Lower lobe of right lung (tissue), 2 donors: ENCODE measurements around the gene HTT. TPM values are rescaled to one million over a fixed set of nuclear protein-coding genes. Genes with fewer than 3 reads are reported as not detected.
A peak's percentile ranks its signal among the peaks of the same experiment; 100 is the strongest.

Experiments used
- ATAC-seq, 2 donors: fragments of 200-7000 bp; cut with Tn5 transposase; one replicate each; pipeline ENCODE4 v1.9.1; 2020 to 2022; ENCODE audit warnings: mild to moderate bottlenecking in 2 of 2, moderate library complexity in 2 of 2
- DNase-seq: peaks from one replicate; pipeline ENCODE4 v3.0.0-alpha.2; 2020
- H3K27ac ChIP-seq: fragments of 200-600 bp; one replicate; pipeline ENCODE4 v1.8.0; 2022
- H3K27me3 ChIP-seq: fragments of 200-600 bp; one replicate; pipeline ENCODE4 v1.8.0; 2022; ENCODE audit warnings: low read depth
- H3K36me3 ChIP-seq: fragments of 200-600 bp; one replicate; pipeline ENCODE4 v1.8.0; 2022; ENCODE audit warnings: mild to moderate bottlenecking
- H3K4me1 ChIP-seq: fragments of 200-600 bp; one replicate; pipeline ENCODE4 v1.8.0; 2022
- H3K4me3 ChIP-seq: fragments of 200-600 bp; one replicate; pipeline ENCODE4 v1.8.0; 2022; ENCODE audit warnings: mild to moderate bottlenecking
- H3K9me3 ChIP-seq: fragments of 200-600 bp; one replicate; pipeline ENCODE4 v1.8.0; 2022
- CTCF ChIP-seq: fragments of 200-600 bp; IDR thresholded peaks from one replicate; pipeline ENCODE4 v1.8.0; 2022; ENCODE audit warnings: antibody characterized with exemption, mild to moderate bottlenecking
- intact Hi-C: fragments of 100-400 bp; cut with DNase I; formaldehyde crosslinking; loops from one replicate; pipeline ENCODE4 v1.11.0; 2022
- total RNA-seq: library from RNA; stranded (reverse); fragmentation: NEBNext Ultra II Directional; extraction: Animal tissue kit (Norgen Biotek cat#: 25700); gene quantifications from one replicate; pipeline ENCODE4 v1.2.1, GENCODE V29; 2021
- donor health status: DM: no; HTN: yes; CAD: no; lungs with severe emphysema.

HTT gene
- total RNA-seq, 1 donor from 2014 or later: 73.1 TPM

DNA sequence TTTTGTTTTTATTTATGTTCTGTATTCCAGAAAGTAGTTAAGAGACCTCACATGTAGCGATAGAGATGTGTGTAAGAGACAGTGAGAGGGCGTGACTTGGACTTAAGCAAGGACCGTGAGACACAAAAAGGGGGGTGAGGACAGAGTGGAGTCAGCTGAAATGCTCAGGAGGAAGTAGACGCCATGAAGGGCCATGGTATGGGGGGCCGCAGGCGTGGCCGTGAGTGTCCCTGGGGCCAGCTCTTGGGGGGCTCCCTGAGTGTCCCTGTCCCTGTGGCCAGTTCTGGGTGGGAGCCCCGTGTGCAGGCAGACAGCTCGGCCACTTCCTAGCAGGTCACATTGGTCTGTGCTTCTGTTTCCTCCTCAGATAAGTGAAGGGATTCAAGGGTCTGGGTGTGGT, 151.5 kb downstream of the HTT start:
- Histone ChIP-seq H3K27me3 (no peaks in the 10 kb centered on the region), H3K4me1 (peaks cover 16% of the 10 kb centered on the region), H3K9me3 (no peaks in the 10 kb centered on the region), H3K27ac (peak overlapping the region; percentile 81), H3K4me3 (no peak overlapping the region), H3K36me3 (peaks cover 94% of the 10 kb centered on the region)
- no peak for TF ChIP-seq CTCF
- DNase-seq: peak; percentile 65
- intact Hi-C loops: no loop called here
- ATAC-seq: peak; percentile 79 to 84

- Histone ChIP-seq H3K27me3 (no peaks in the 10 kb centered on the region), H3K9me3 (no peaks in the 10 kb centered on the region), H3K27ac (peak overlapping the region; percentile 81), H3K36me3 (peaks cover 94% of the 10 kb centered on the region), H3K4me1 (peaks cover 16% of the 10 kb centered on the region), H3K4me3 (no peak overlapping the region)
- ATAC-seq: peak; percentile 78 to 82
- no peak for TF ChIP-seq CTCF
- DNase-seq: peak; percentile 60
- intact Hi-C loops: no loop called here
Observed at GRCh38 chr4:3226467-3226866, 152.0 kb downstream of the HTT start.

GRCh38 chr4:3226944-3227343, 152.5 kb downstream of the HTT start:
- Histone ChIP-seq H3K27ac (peak overlapping the region; percentile 81), H3K4me1 (peaks cover 16% of the 10 kb centered on the region), H3K27me3 (no peaks in the 10 kb centered on the region), H3K36me3 (peaks cover 94% of the 10 kb centered on the region), H3K9me3 (no peaks in the 10 kb centered on the region), H3K4me3 (no peak overlapping the region)
- TF ChIP-seq CTCF: no peak
- DNase-seq (peak; percentile 52), ATAC-seq (no peak)
- intact Hi-C loops: no loop called here

DNA sequence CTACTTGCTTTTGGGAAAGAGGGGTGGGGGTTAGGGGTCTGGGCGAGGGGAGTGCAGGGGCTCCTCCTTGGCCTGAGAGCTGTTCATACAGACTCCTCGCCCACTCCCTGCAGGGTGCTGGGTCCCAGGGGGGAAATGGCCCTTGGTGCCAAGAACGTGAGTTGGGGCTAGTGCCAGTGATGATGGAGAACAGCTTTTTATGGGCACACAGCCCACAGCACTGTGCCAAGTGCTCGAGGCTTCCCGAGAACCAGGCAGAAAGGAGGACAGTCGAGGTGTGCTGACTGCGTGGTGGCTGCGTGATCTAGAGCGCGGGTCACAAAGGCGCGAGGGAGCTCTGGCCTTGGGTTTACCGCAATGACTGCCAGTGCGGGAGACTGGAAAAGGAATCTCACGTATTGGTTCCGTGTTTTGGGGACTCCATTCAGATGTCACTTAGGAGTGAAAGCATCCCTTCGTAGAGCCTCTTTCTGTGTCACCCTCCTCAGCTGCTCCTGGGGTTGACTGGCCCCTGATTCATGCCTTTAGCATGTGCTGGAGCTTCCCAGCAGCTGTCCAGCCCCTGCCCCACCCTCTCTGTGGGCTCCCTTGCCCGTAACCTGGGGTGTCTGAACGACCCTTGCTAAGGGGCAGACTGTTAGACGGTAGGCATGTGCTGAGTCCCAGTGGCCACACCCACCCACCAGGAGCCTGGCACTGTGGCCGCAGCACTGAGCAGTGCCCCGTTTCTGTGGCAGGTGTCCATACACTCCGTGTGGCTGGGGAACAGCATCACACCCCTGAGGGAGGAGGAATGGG, 153.6 kb downstream of the HTT start:
- DNase-seq (peak; percentile 38), ATAC-seq (no peak)
- intact Hi-C loops: no loop called here

DNA sequence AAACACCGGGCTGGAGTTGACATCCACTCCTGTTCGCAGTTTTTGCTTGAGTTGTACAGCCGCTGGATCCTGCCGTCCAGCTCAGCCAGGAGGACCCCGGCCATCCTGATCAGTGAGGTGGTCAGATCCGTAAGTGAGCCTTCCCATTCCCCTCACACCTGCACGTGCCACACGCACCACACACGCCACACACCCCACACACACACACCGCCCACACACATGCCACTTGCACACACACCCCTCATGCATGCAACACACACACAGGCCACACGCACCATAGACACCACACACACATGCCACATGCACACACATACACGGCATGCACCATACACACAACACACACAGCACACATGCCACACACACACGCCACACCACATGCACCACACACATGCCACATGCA, 154.4 kb downstream of the HTT start:
- DNase-seq (peak; percentile 28), ATAC-seq (no peak)
- TF ChIP-seq CTCF: no peak
- intact Hi-C loops: no loop called here
- H3K4me1 ChIP-seq: peaks cover 16% of the 10 kb centered on the region
- no peak overlapping the region for H3K27ac ChIP-seq
- H3K36me3 ChIP-seq: peaks cover 94% of the 10 kb centered on the region
- no peak overlapping the region for H3K4me3 ChIP-seq
- no peaks in the 10 kb centered on the region for H3K9me3 ChIP-seq
- H3K27me3 ChIP-seq: no peaks in the 10 kb centered on the region

More for the DNA sequence above, 153.6 kb downstream of the HTT start:
- H3K9me3 ChIP-seq: no peaks in the 10 kb centered on the region
- TF ChIP-seq CTCF: no peak
- peaks cover 94% of the 10 kb centered on the region for H3K36me3 ChIP-seq
- peaks cover 16% of the 10 kb centered on the region for H3K4me1 ChIP-seq
- no peaks in the 10 kb centered on the region for H3K27me3 ChIP-seq
- H3K27ac ChIP-seq: no peak overlapping the region
- H3K4me3 ChIP-seq: no peak overlapping the region
